ENCODE measurements around the gene PPM1L. TPM values are rescaled to one million over a fixed set of nuclear protein-coding genes. Genes with fewer than 3 reads are reported as not detected.

Gene PPM1L
- total and polyA plus RNA-seq, 7 donors = 6.2 to 76.1 (median 66.0) TPM

DNA sequence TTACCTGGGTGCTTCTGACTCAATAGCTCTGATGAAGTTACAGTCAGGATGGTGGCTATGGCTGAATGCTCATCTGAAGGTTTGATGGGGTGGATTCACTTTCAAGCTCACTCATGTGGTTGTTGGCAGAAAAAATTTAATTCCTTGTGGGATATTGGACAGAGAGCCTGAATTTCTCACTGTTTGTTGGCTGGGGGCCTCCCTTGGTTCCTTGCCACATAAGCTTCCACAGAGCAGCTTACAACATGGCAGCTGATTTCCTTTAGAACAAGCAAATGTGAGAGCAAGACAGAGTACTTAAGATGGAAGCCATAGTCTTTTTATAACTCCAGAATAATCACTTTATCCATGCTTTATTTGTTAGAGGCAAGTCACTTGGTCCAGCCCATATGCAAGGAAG is 150.6 kb downstream of the PPM1L start:
- H3K27ac ChIP-seq = no peak overlapping the region
- ATAC-seq (no peak), DNase-seq (no peak)
- TF ChIP-seq, protein P1, sequence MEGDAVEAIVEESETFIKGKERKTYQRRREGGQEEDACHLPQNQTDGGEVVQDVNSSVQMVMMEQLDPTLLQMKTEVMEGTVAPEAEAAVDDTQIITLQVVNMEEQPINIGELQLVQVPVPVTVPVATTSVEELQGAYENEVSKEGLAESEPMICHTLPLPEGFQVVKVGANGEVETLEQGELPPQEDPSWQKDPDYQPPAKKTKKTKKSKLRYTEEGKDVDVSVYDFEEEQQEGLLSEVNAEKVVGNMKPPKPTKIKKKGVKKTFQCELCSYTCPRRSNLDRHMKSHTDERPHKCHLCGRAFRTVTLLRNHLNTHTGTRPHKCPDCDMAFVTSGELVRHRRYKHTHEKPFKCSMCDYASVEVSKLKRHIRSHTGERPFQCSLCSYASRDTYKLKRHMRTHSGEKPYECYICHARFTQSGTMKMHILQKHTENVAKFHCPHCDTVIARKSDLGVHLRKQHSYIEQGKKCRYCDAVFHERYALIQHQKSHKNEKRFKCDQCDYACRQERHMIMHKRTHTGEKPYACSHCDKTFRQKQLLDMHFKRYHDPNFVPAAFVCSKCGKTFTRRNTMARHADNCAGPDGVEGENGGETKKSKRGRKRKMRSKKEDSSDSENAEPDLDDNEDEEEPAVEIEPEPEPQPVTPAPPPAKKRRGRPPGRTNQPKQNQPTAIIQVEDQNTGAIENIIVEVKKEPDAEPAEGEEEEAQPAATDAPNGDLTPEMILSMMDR (IDR thresholded peaks at IDR 0.05) = no peak
- H3K27me3 ChIP-seq (ENCODE audit: insufficient read depth in 3 of 3, low read length in 2 of 3) = no peaks in the 10 kb centered on the region
- no peak overlapping the region for H3K4me3 ChIP-seq
- intact Hi-C loops (cut with DNase I) = no loop called here
- no peaks in the 10 kb centered on the region for H3K9me3 ChIP-seq
- peaks cover under 1% of the 10 kb centered on the region for H3K4me1 ChIP-seq
- no peaks in the 10 kb centered on the region for H3K36me3 ChIP-seq (ENCODE audit: insufficient read depth in 1 of 2, low read depth in 1 of 2)

DNA sequence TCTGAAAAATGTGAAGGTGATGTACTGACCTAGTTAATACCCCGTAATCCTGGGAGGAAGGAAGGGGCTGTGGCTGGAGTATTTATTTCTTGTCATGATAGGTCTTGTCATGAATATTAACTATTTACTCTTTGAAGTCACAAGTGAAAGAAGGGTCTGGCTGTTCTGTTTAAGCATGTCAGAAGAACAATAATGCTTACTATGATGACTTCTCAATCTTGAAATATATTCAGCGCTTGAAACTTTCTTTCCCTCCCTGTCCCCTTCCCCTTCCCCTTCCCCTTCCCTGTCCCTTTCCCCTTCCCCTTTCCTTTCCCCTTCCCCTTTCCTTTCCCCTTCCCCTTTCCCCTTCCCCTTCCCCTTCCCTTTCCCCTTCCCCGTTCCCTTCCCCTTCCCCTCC is 153.9 kb downstream of the PPM1L start:
- no peaks in the 10 kb centered on the region for H3K4me1 ChIP-seq
- 40 to 59% (median 55%) methylated on average over 2 of the region's 3 CpGs for WGBS, 3 donors
- no peaks in the 10 kb centered on the region for H3K27me3 ChIP-seq (ENCODE audit: insufficient read depth in 3 of 3, low read length in 2 of 3)
- H3K9me3 ChIP-seq = no peaks in the 10 kb centered on the region
- ATAC-seq (no peak), DNase-seq (no peak)
- no peaks in the 10 kb centered on the region for H3K36me3 ChIP-seq (ENCODE audit: insufficient read depth in 1 of 2, low read depth in 1 of 2)
- H3K27ac ChIP-seq = no peak overlapping the region
- no peak overlapping the region for H3K4me3 ChIP-seq
- intact Hi-C loops (cut with DNase I) = no loop called here
- TF ChIP-seq, protein P1 (IDR thresholded peaks at IDR 0.05) = no peak

DNA sequence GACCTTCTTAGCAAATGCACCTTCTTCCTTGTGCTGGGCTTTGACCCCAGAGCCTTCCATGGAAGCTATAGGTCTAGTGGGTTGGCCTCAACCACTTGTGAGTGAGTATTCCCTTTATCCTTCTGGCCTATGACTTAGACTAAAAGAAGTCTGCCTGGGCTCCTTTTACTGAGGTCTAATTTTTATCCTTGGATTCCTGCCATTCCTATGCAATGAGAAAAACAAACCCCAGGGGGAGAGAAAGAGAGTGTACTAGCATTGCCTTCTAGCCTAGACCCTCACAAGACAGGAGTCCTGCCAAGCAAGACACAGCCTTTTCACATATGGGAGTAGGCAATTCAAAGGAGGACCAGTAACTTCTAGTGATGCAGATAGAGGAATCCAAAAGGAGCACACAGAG is 155.4 kb downstream of the PPM1L start:
- Histone ChIP-seq H3K36me3 (ENCODE audit: insufficient read depth in 1 of 2, low read depth in 1 of 2) (no peaks in the 10 kb centered on the region), H3K4me3 (no peak overlapping the region), H3K27ac (no peak overlapping the region), H3K4me1 (no peaks in the 10 kb centered on the region), H3K27me3 (ENCODE audit: insufficient read depth in 3 of 3, low read length in 2 of 3) (no peaks in the 10 kb centered on the region), H3K9me3 (no peaks in the 10 kb centered on the region)
- ATAC-seq (no peak), DNase-seq (no peak)
- TF ChIP-seq, protein P1 (IDR thresholded peaks at IDR 0.05) = no peak
- intact Hi-C loops (cut with DNase I) = no loop called here

DNA sequence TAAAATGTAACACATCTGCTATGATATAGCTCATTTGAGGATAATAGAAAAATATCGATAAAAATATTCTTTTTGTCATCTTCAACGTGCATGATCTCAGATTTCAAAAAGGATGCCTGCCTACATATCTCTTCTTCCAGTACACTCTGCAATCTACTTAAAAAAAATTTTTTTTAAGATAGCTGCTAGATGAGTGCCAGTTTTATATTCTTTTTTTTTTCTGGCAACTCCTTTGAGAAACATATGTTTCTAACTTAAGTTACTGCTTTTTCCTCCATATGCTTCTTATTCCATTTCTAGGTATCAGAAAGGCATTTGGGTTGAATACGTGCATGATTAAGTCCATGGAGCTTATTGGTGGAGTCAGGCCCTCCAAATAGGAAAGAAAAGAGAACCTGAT is 160.4 kb downstream of the PPM1L start:
- no peak for DNase-seq
- 87 to 92% (median 89%) methylated on average over 3 of the region's 3 CpGs for WGBS, 3 donors
- Histone ChIP-seq H3K9me3 (no peaks in the 10 kb centered on the region), H3K36me3 (ENCODE audit: insufficient read depth in 1 of 2, low read depth in 1 of 2) (no peaks in the 10 kb centered on the region), H3K4me1 (peaks cover 6% of the 10 kb centered on the region), H3K4me3 (no peak overlapping the region), H3K27me3 (ENCODE audit: insufficient read depth in 3 of 3, low read length in 2 of 3) (no peaks in the 10 kb centered on the region), H3K27ac (no peak overlapping the region)
- ATAC-seq = no peak
- TF ChIP-seq, protein P1 (IDR thresholded peaks at IDR 0.05) = no peak
- intact Hi-C loops (cut with DNase I) = no loop called here

DNA sequence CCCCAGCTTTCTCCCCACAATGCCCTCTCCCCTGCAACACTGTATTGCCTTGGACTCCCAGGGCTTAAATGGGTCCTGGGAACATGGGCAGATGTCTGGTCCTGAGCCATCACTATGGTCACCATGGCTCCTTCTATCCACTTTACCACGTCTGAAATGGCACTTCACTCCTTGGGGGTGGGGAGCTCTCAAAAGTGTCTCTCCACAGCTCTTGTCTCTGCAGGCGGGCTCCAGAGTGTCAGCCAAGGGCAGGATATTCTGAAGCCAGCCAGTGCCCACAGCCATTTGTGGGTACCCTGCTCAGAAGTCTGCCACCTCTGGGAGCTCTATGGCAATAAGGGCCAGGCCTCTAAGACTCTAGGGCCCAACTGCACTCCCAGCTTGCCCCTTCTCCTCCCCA is 163.9 kb downstream of the PPM1L start:
- 63 to 79% (median 65%) methylated on average over 2 of the region's 2 CpGs for WGBS, 3 donors
- peak in 2 of 4 donors; percentile 22 to 37 for ATAC-seq
- intact Hi-C loops (cut with DNase I) = loop anchor here in 1 of 2 donors (10.0 kb wide), 1 partner anchor 45 kb away; no protein-coding TSS in a partner anchor

More for the DNA sequence above, 163.9 kb downstream of the PPM1L start:
- peaks cover 22% of the 10 kb centered on the region for H3K4me1 ChIP-seq
- H3K36me3 ChIP-seq (ENCODE audit: insufficient read depth in 1 of 2, low read depth in 1 of 2) = no peaks in the 10 kb centered on the region
- H3K27ac ChIP-seq = no peak overlapping the region
- H3K4me3 ChIP-seq = no peak overlapping the region
- DNase-seq = no peak
- TF ChIP-seq, protein P1 (IDR thresholded peaks at IDR 0.05) = no peak
- H3K27me3 ChIP-seq (ENCODE audit: insufficient read depth in 3 of 3, low read length in 2 of 3) = no peaks in the 10 kb centered on the region
- H3K9me3 ChIP-seq = no peaks in the 10 kb centered on the region

Measured in psoas muscle (tissue), 8 donors.